Prostate gland (tissue), 2 donors: ENCODE data around the gene LTC4S. TPM values are rescaled to one million over a fixed set of nuclear protein-coding genes. Genes with fewer than 3 reads are reported as not detected.
"Not testable (repeated sequence)": the region's sequence is repeated elsewhere in the genome, so short reads cannot be mapped to it uniquely, and the experiment has no call there.

ENCODE experiments used
- DNase-seq: peaks from one replicate; pipeline ENCODE4 v3.0.0-alpha.2; 2019; ENCODE audit warnings: low spot score
- H3K27ac ChIP-seq, 2 donors: fragments of 200-600 bp; sonication (generic); 2 replicates each; pipeline ENCODE4 v1.5.1; 2017 to 2019
- H3K27me3 ChIP-seq: fragments of 200-600 bp; sonication (generic); replicated peaks from 2 replicates; pipeline ENCODE4 v1.5.1; 2019; ENCODE audit not compliant: insufficient read depth
- H3K36me3 ChIP-seq, 2 donors: fragments of 200-600 bp; sonication (generic); 1 replicate in 1 of 2; 2 replicates in 1 of 2; pipeline versions ENCODE4 v1.5.1 to v1.8.1; 2017 to 2019
- H3K4me1 ChIP-seq: fragments of 200-600 bp; sonication (generic); replicated peaks from 2 replicates; pipeline ENCODE4 v1.5.1; 2019
- H3K4me3 ChIP-seq, 2 donors: fragments of 200-600 bp; sonication (generic); 2 replicates each; pipeline ENCODE4 v1.5.1; 2017 to 2019
- H3K9me3 ChIP-seq: fragments of 200-600 bp; sonication (generic); 2 replicates; pipeline ENCODE4 v1.5.1; 2017
- CTCF ChIP-seq, 4 experiments: fragments of 200-600 bp in 2 of 4; fragments of 450-650 bp in 2 of 4; sonication (generic) in 2 of 4; IDR thresholded peaks; 1 replicate in 3 of 4; 2 replicates in 1 of 4; pipeline ENCODE4 v1.5.1; 2016 to 2019; ENCODE audit warnings: antibody characterized with exemption in 4 of 4, mild to moderate bottlenecking in 2 of 4, moderate library complexity in 2 of 4
- POLR2A ChIP-seq: fragments of 450-650 bp; IDR thresholded peaks from one replicate; pipeline ENCODE4 v1.6.1; 2016; ENCODE audit warnings: antibody characterized with exemption, mild to moderate bottlenecking
- POLR2AphosphoS5 ChIP-seq: sonication (generic); formaldehyde crosslinking; IDR thresholded peaks from one replicate; pipeline ENCODE4 v1.6.1; 2017; ENCODE audit warnings: antibody characterized with exemption
- WGBS: methylation state at CpG from one replicate; pipeline ENCODE4 v1.1.5; 2018; 5-methylcytosine and 5-hydroxymethylcytosine counted together
- intact Hi-C: fragments of 100-400 bp; cut with DNase I; formaldehyde crosslinking; loops from one replicate; pipeline ENCODE4 v1.14.2; 2022
- total RNA-seq, 2 donors: library from RNA; depleted of rRNA; stranded (reverse); fragments of >200 nt; gene quantifications; one replicate each; pipeline ENCODE4 v1.1.0, GENCODE V29; 2016

Gene LTC4S
- total RNA-seq: 1 to 10 TPM; 7.8 to 8.2 TPM

GRCh38 chr5:179793468-179794139 lies at the start of gene LTC4S:
Gene LTC4S (plus strand): TSS chr5:179793986. CDS start chr5:179794081, 95 bp downstream.
- H3K4me1 ChIP-seq: peaks cover 12% of the 10 kb centered on the region
- DNase-seq: peak; percentile 67
- H3K27me3 ChIP-seq: no peaks in the 10 kb centered on the region
- WGBS: 8% methylated on average over 19 of the region's 19 CpGs
- no peak within 1 kb of the TSS for H3K4me3 ChIP-seq
- intact Hi-C loops: loop anchor here (2.0 kb wide), 1 partner anchor 135 kb away; no protein-coding TSS in a partner anchor
- H3K9me3 ChIP-seq: no peaks in the 10 kb centered on the region
- peak; percentile 32 for TF ChIP-seq POLR2A
- peak; percentile 31 for TF ChIP-seq POLR2AphosphoS5
- TF ChIP-seq CTCF (IDR thresholded peaks at IDR 0.05): no peak
- peak within 1 kb of the TSS; percentile 20 to 94 for H3K27ac ChIP-seq
- peaks cover 5% of the 10 kb centered on the region in 2 donors for H3K36me3 ChIP-seq

GRCh38 chr5:179744106-179744505 lies 49.7 kb upstream of the LTC4S start:
- H3K4me3 ChIP-seq, H3K36me3 ChIP-seq, DNase-seq, intact Hi-C loops, H3K9me3 ChIP-seq, H3K4me1 ChIP-seq, H3K27ac ChIP-seq, H3K27me3 ChIP-seq: not testable (repeated sequence)
- 95% methylated on average over 7 of the region's 7 CpGs for WGBS

- H3K27me3 ChIP-seq: no peaks in the 10 kb centered on the region
- H3K9me3 ChIP-seq: no peaks in the 10 kb centered on the region
- H3K36me3 ChIP-seq: no peaks in the 10 kb centered on the region
- intact Hi-C loops: no loop called here
- no peaks in the 10 kb centered on the region for H3K4me1 ChIP-seq
- no peak for DNase-seq
- H3K27ac ChIP-seq: no peak overlapping the region
- TF ChIP-seq POLR2AphosphoS5: no peak
- TF ChIP-seq POLR2A: no peak
- no peak for TF ChIP-seq CTCF (IDR thresholded peaks at IDR 0.05)
- 98% methylated on average over 2 of the region's 2 CpGs for WGBS
- H3K4me3 ChIP-seq: no peak overlapping the region
Measured at GRCh38 chr5:179746872-179747271, 46.9 kb upstream of the LTC4S start.

GRCh38 chr5:179747811-179748210 lies 46.0 kb upstream of the LTC4S start:
- Histone ChIP-seq H3K27me3 (no peaks in the 10 kb centered on the region), H3K4me1 (no peaks in the 10 kb centered on the region), H3K9me3 (no peaks in the 10 kb centered on the region), H3K4me3 (no peak overlapping the region), H3K36me3 (no peaks in the 10 kb centered on the region), H3K27ac (no peak overlapping the region)
- TF ChIP-seq CTCF (IDR thresholded peaks at IDR 0.05): no peak
- no peak for TF ChIP-seq POLR2AphosphoS5
- no peak for TF ChIP-seq POLR2A
- intact Hi-C loops: no loop called here
- DNase-seq: no peak
- 89% methylated on average over 3 of the region's 3 CpGs for WGBS

GRCh38 chr5:179749857-179750508 lies 43.8 kb upstream of the LTC4S start:
- Histone ChIP-seq H3K27me3 (no peaks in the 10 kb centered on the region), H3K9me3 (no peaks in the 10 kb centered on the region), H3K4me1 (peaks cover 2% of the 10 kb centered on the region), H3K27ac (no peak overlapping the region), H3K36me3 (no peaks in the 10 kb centered on the region), H3K4me3 (no peak overlapping the region)
- TF ChIP-seq CTCF (IDR thresholded peaks at IDR 0.05) (no peak), POLR2A (no peak), POLR2AphosphoS5 (no peak)
- intact Hi-C loops: no loop called here
- no peak for DNase-seq
- 79% methylated on average over 8 of the region's 8 CpGs for WGBS
